Neural cell (in vitro differentiated cells): ENCODE results near the gene PRDM11. TPM values are rescaled to one million over a fixed set of nuclear protein-coding genes. Genes with fewer than 3 reads are reported as not detected.

Experiments
- H2AFZ ChIP-seq: fragments of 200-600, 300-800 bp; sonication (generic), shearing (Covaris generic); 2 replicates; pipeline ENCODE4 v1.6.0; 2014; ENCODE audit warnings: low read depth, mild to moderate bottlenecking, antibody characterized with exemption, low read length, moderate library complexity
- H3F3A ChIP-seq: fragments of 200-600 bp; shearing (Covaris generic); 2 replicates; pipeline ENCODE4 v1.6.1; 2016; ENCODE audit warnings: mild to moderate bottlenecking, moderate library complexity, mixed read lengths, antibody characterized with exemption, low read length; ENCODE audit not compliant: insufficient read depth, poor library complexity, severe bottlenecking
- H3K27ac ChIP-seq: fragments of 200-600, 300-800 bp; sonication (generic), shearing (Covaris generic); 2 replicates; pipeline ENCODE4 v1.5.1; 2014; ENCODE audit warnings: mild to moderate bottlenecking, low read length, moderate library complexity
- H3K27me3 ChIP-seq: fragments of 300-800, 200-600 bp; sonication (generic), shearing (Covaris generic); 2 replicates; pipeline ENCODE4 v1.6.0; 2014; ENCODE audit warnings: mild to moderate bottlenecking, low read depth, low read length, moderate library complexity; ENCODE audit not compliant: insufficient read depth
- H3K36me3 ChIP-seq: fragments of 300-800, 200-600 bp; sonication (generic), shearing (Covaris generic); 2 replicates; pipeline ENCODE4 v1.5.1; 2014; ENCODE audit warnings: mild to moderate bottlenecking, antibody characterized with exemption, low read length, moderate library complexity; ENCODE audit not compliant: insufficient read depth
- H3K4me2 ChIP-seq: fragments of 300-800, 200-600 bp; sonication (generic), shearing (Covaris generic); 2 replicates; pipeline ENCODE4 v1.6.0; 2014; ENCODE audit warnings: mild to moderate bottlenecking, low read length
- H3K4me3 ChIP-seq: fragments of 300-800, 200-600 bp; sonication (generic), shearing (Covaris generic); 2 replicates; pipeline ENCODE4 v1.5.1; 2014; ENCODE audit warnings: mild to moderate bottlenecking, low read length, moderate library complexity
- H3K79me2 ChIP-seq: fragments of 200-600 bp; shearing (Covaris generic); replicated peaks from 2 replicates; pipeline ENCODE4 v1.6.0; 2014; ENCODE audit warnings: mild to moderate bottlenecking, low read length, moderate library complexity; ENCODE audit not compliant: insufficient read depth
- H3K9ac ChIP-seq: fragments of 300-800, 200-600 bp; sonication (generic), shearing (Covaris generic); 2 replicates; pipeline ENCODE4 v1.6.1; 2016; ENCODE audit warnings: mild to moderate bottlenecking, low read length, mixed read lengths
- H3K9me2 ChIP-seq: fragments of 200-600 bp; shearing (Covaris generic); 2 replicates; pipeline ENCODE4 v1.6.1; 2016; ENCODE audit warnings: mild to moderate bottlenecking, low read length, mixed read lengths; ENCODE audit not compliant: insufficient read depth
- H3K9me3 ChIP-seq: fragments of 200-600, 300-800 bp; sonication (generic), shearing (Covaris generic); 2 replicates; pipeline ENCODE4 v1.6.1; 2016; ENCODE audit warnings: mild to moderate bottlenecking, mixed run types, low read length, moderate library complexity, mixed read lengths
- H4K20me1 ChIP-seq: fragments of 200-600 bp; shearing (Covaris generic); 2 replicates; pipeline ENCODE4 v1.6.1; 2016; ENCODE audit warnings: mild to moderate bottlenecking, mixed run types; ENCODE audit not compliant: insufficient read depth
- CTCF ChIP-seq: fragments of 450-650 bp; IDR thresholded peaks from 2 replicates; pipeline ENCODE4 v1.5.1; 2014; ENCODE audit warnings: antibody characterized with exemption, mild to moderate bottlenecking, moderate library complexity; ENCODE audit not compliant: poor library complexity, severe bottlenecking
- EP300 ChIP-seq: fragments of 450-650 bp; conservative IDR thresholded peaks from 2 replicates; pipeline ENCODE4 v1.6.1; 2014; ENCODE audit warnings: antibody characterized with exemption, mild to moderate bottlenecking, moderate library complexity; ENCODE audit not compliant: poor library complexity, severe bottlenecking
- EZH2 ChIP-seq: fragments of 200-600, 300-800 bp; shearing (Covaris generic), sonication (generic); IDR thresholded peaks from 2 replicates; pipeline ENCODE4 v1.6.1; 2014; ENCODE audit warnings: antibody characterized with exemption, low read length, borderline replicate concordance, mild to moderate bottlenecking; ENCODE audit not compliant: insufficient read depth, poor library complexity, severe bottlenecking
- MXI1 ChIP-seq: fragments of 450-650 bp; conservative IDR thresholded peaks from 2 replicates; pipeline ENCODE4 v1.6.1; 2014; ENCODE audit warnings: antibody characterized with exemption, mild to moderate bottlenecking; ENCODE audit not compliant: poor library complexity, severe bottlenecking
- POLR2AphosphoS5 ChIP-seq: IDR thresholded peaks from 2 replicates; pipeline ENCODE4 v1.6.1; 2012
- RAD21 ChIP-seq: fragments of 450-650 bp; conservative IDR thresholded peaks from 2 replicates; pipeline ENCODE4 v1.6.1; 2014; ENCODE audit warnings: antibody characterized with exemption, mild to moderate bottlenecking, moderate library complexity
- REST ChIP-seq: IDR thresholded peaks from 2 replicates; pipeline ENCODE4 v1.6.1; 2012; ENCODE audit warnings: borderline replicate concordance
- SMC3 ChIP-seq: fragments of 450-650 bp; conservative IDR thresholded peaks from 2 replicates; pipeline ENCODE4 v1.6.1; 2014; ENCODE audit warnings: antibody characterized with exemption, mild to moderate bottlenecking, moderate library complexity; ENCODE audit not compliant: poor library complexity
- TAF1 ChIP-seq: IDR thresholded peaks from 2 replicates; pipeline ENCODE4 v1.6.1; 2012; ENCODE audit warnings: low read depth
- polyA plus RNA-seq: library from polyadenylated mRNA; depleted of rRNA; stranded (reverse); fragments of >200 nt; gene quantifications from 2 replicates; pipeline ENCODE4 v1.2.3, GENCODE V29; 2014

PRDM11 gene
- polyA plus RNA-seq, 1 donor from 2014 or later, result 2.0 TPM

GRCh38 chr11:45182902-45183301, 36.5 kb downstream of the PRDM11 start:
- no peak overlapping the region for H2AFZ ChIP-seq
- H3F3A ChIP-seq, result no peaks in the 10 kb centered on the region
- H3K9me3 ChIP-seq, result no peaks in the 10 kb centered on the region
- no peak overlapping the region for H3K4me3 ChIP-seq
- H3K9ac ChIP-seq, result no peak overlapping the region
- H3K9me2 ChIP-seq, result no peaks in the 10 kb centered on the region
- no peaks in the 10 kb centered on the region for H3K79me2 ChIP-seq
- no peak for TF ChIP-seq TAF1
- no peak for TF ChIP-seq CTCF
- no peak for TF ChIP-seq MXI1
- TF ChIP-seq POLR2AphosphoS5, result no peak
- TF ChIP-seq EZH2, result no peak
- TF ChIP-seq REST, result no peak
- TF ChIP-seq EP300, result no peak
- no peak for TF ChIP-seq SMC3
- no peak for TF ChIP-seq RAD21
- H3K4me2 ChIP-seq, result no peak overlapping the region
- H4K20me1 ChIP-seq, result no peaks in the 10 kb centered on the region
- no peaks in the 10 kb centered on the region for H3K27me3 ChIP-seq
- no peak overlapping the region for H3K27ac ChIP-seq
- no peaks in the 10 kb centered on the region for H3K36me3 ChIP-seq

- TF ChIP-seq TAF1 (no peak), REST (no peak), MXI1 (no peak), SMC3 (no peak), RAD21 (no peak), CTCF (no peak), EP300 (no peak), POLR2AphosphoS5 (no peak), EZH2 (no peak)
- H3K4me2 ChIP-seq, result no peak overlapping the region
- no peak overlapping the region for H3K4me3 ChIP-seq
- H3K27me3 ChIP-seq, result no peaks in the 10 kb centered on the region
- H3K36me3 ChIP-seq, result no peaks in the 10 kb centered on the region
- no peaks in the 10 kb centered on the region for H3F3A ChIP-seq
- no peaks in the 10 kb centered on the region for H4K20me1 ChIP-seq
- H3K79me2 ChIP-seq, result no peaks in the 10 kb centered on the region
- no peaks in the 10 kb centered on the region for H3K9me2 ChIP-seq
- H3K9me3 ChIP-seq, result no peaks in the 10 kb centered on the region
- H3K9ac ChIP-seq, result no peak overlapping the region
- H3K27ac ChIP-seq, result no peak overlapping the region
- H2AFZ ChIP-seq, result no peak overlapping the region
Observed at GRCh38 chr11:45184640-45185039, 38.2 kb downstream of the PRDM11 start.
